GM23248 (cell line): ENCODE results near the gene C19orf12.

Experiments used
- EZH2 ChIP-seq: fragments of 200-600 bp; sonication (generic); IDR thresholded peaks from 2 replicates; pipeline ENCODE4 v1.6.1; 2018; ENCODE audit warnings: antibody characterized with exemption, mild to moderate bottlenecking; ENCODE audit not compliant: insufficient read depth, poor library complexity, severe bottlenecking
- EZH2phosphoT487 ChIP-seq: fragments of 200-600 bp; sonication (generic); IDR thresholded peaks from 2 replicates; pipeline ENCODE4 v1.6.1; 2018; ENCODE audit warnings: antibody characterized with exemption, moderate library complexity, mild to moderate bottlenecking, low read depth; ENCODE audit not compliant: insufficient read depth

GRCh38 chr19:29760752-29761502, 45.9 kb upstream of the C19orf12 start:
- TF ChIP-seq EZH2 (no peak), EZH2phosphoT487 (no peak)
